ENCODE measurements around the gene SLFN12L. TPM values are rescaled to one million over a fixed set of nuclear protein-coding genes. Genes with fewer than 3 reads are reported as not detected.

SLFN12L gene
- total and polyA plus RNA-seq, 9 of the 15 experiments (the other 6 are each of a cell fraction or from before 2014, with no cell fraction given) = 0.04 to 0.31 (median 0.08) TPM; not detected in 3

DNA sequence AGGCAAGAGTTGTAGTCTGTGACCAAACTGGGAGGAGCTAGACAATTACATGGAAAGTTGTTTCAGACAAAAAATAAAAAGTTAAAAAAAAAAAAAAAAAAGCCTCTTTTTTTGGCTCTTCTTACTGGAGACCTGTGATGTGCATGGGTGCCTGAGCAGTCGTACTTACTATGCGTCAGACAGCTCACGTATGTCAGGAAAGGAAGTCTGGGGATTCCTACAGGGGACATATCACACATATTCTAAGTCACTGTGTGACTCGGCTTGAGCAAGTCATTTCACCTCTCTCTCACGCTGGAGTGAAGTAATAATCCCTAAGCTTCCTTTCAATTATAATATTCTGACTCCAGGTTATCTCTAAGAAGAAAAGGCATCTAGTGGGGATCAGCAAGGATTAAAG, 17.2 kb upstream of the SLFN12L start (continued):
- TF ChIP-seq, protein P1, sequence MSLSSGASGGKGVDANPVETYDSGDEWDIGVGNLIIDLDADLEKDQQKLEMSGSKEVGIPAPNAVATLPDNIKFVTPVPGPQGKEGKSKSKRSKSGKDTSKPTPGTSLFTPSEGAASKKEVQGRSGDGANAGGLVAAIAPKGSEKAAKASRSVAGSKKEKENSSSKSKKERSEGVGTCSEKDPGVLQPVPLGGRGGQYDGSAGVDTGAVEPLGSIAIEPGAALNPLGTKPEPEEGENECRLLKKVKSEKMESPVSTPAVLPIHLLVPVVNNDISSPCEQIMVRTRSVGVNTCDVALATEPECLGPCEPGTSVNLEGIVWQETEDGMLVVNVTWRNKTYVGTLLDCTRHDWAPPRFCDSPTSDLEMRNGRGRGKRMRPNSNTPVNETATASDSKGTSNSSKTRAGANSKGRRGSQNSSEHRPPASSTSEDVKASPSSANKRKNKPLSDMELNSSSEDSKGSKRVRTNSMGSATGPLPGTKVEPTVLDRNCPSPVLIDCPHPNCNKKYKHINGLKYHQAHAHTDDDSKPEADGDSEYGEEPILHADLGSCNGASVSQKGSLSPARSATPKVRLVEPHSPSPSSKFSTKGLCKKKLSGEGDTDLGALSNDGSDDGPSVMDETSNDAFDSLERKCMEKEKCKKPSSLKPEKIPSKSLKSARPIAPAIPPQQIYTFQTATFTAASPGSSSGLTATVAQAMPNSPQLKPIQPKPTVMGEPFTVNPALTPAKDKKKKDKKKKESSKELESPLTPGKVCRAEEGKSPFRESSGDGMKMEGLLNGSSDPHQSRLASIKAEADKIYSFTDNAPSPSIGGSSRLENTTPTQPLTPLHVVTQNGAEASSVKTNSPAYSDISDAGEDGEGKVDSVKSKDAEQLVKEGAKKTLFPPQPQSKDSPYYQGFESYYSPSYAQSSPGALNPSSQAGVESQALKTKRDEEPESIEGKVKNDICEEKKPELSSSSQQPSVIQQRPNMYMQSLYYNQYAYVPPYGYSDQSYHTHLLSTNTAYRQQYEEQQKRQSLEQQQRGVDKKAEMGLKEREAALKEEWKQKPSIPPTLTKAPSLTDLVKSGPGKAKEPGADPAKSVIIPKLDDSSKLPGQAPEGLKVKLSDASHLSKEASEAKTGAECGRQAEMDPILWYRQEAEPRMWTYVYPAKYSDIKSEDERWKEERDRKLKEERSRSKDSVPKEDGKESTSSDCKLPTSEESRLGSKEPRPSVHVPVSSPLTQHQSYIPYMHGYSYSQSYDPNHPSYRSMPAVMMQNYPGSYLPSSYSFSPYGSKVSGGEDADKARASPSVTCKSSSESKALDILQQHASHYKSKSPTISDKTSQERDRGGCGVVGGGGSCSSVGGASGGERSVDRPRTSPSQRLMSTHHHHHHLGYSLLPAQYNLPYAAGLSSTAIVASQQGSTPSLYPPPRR (CRISPR knock-in tag; IDR thresholded peaks at IDR 0.05; ENCODE audit: borderline replicate concordance) = no peak
- TF ChIP-seq, protein P2, sequence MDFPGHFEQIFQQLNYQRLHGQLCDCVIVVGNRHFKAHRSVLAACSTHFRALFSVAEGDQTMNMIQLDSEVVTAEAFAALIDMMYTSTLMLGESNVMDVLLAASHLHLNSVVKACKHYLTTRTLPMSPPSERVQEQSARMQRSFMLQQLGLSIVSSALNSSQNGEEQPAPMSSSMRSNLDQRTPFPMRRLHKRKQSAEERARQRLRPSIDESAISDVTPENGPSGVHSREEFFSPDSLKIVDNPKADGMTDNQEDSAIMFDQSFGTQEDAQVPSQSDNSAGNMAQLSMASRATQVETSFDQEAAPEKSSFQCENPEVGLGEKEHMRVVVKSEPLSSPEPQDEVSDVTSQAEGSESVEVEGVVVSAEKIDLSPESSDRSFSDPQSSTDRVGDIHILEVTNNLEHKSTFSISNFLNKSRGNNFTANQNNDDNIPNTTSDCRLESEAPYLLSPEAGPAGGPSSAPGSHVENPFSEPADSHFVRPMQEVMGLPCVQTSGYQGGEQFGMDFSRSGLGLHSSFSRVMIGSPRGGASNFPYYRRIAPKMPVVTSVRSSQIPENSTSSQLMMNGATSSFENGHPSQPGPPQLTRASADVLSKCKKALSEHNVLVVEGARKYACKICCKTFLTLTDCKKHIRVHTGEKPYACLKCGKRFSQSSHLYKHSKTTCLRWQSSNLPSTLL (IDR thresholded peaks at IDR 0.05) = no peak
- no peak for TF ChIP-seq ZBTB1 (CRISPR knock-in tag; IDR thresholded peaks at IDR 0.05; ENCODE audit: borderline replicate concordance, low read depth)

Measured in K562 (cell line).